HG02588 (cell line): ENCODE measurements around the gene AP2B1.
"Not testable (repeated sequence)": the region's sequence is repeated elsewhere in the genome, so short reads cannot be mapped to it uniquely, and the experiment has no call there.

Source experiments
- ATAC-seq: cut with Tn5 transposase; IDR thresholded peaks from one replicate; pipeline ENCODE4 v1.9.1; 2021; ENCODE audit warnings: mild to moderate bottlenecking, moderate library complexity; ENCODE audit not compliant: unreplicated experiment

The AP2B1 gene

DNA sequence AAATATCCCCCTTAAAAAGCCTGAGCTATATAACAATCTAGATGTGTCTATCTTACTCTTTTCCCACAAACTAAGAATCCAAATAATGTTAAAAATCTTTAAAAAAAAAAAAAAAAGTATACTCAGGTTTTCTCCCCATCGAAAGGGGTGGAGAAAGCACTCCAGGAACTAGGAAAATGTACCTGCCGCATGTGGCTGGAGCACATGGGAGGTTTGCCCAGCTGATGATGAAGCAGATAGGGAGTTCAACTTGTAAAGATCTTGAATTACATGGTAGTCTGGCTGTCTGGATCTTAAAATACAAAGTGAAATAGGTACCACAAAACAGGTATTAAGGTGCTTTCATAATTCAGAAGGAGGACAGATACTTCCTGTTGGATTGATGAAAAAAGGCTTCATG is 17.7 kb upstream of the AP2B1 start:
- ATAC-seq, result no peak

DNA sequence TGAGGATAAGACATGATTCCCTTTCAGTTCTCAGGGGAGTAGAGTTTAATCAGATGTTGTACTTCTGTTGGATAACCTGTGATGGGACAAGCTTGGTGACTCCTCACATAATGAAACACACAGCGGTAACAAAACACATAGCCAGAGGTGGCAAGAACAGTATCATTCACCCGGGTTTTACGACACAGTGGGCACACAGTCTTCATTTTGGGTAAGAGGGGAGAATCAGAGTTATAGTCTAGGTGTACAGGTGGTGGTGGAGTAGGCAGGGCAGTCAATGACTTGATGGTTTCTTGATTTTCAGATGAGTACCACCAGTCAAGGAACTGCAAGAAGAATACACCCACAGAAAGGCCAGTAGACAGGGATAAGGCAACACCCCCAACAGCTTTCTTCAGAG is 11.4 kb upstream of the AP2B1 start:
- ATAC-seq, result no peak

DNA sequence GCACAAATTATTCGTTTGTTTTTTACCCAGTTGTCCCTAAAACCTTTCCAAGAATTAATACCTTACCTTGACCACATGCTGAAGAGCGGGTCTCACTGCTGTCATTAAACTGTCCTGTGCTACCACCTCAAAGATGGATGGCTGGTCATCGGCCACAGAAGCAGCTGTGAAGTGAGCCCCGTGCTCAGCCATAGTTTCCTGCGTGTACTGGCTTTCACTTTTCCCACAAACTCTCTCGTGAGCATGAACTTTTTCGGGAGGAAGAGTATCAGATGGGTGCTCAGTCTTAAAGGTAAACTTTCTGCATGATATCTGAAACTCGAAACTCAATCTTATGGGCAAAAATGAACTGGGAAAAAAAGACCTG is 9.3 kb upstream of the AP2B1 start:
- ATAC-seq, result no peak

DNA sequence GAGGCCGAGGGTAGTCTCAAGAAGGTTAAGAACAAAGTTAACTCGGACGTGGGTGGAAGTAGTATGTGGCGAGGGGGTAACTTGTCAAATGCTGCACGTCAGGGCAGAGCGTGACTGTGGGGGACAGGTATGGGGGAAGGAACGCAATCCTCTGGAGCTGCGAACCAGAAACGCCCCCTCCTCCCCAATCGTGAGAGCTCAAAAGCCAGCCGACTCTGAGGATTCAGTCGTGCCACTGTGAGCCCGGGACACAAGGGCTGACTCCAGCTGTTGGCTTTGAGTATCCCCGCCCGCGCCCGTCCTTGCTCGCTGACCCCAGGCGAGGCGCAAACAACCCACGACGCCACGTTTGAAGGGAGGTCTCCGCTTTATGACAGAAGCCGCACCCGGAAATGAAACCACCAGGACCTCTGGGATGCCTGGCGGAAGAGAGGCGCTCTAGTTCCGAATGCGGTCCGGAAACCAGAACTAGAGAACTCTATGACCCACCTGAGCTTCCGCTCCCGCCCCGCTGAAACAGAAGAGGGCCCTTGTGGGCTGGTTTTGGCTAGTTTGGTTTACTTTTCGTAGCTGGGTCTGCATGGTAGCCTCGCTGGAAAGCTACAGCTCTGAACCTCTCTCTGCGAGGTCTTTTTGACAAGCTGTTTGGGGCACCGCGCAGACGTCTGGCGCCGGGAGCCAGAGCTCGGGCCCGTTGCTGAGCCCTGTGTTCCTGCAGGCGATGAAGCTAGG is 8.8 kb upstream of the AP2B1 start, which contains the start of gene PEX12:
Gene PEX12, minus strand, starts transcription at position 375 of the 732 bp plus-strand sequence. CDS start 550 bp downstream, outside the sequence.
- ATAC-seq, result peak; percentile 87

DNA sequence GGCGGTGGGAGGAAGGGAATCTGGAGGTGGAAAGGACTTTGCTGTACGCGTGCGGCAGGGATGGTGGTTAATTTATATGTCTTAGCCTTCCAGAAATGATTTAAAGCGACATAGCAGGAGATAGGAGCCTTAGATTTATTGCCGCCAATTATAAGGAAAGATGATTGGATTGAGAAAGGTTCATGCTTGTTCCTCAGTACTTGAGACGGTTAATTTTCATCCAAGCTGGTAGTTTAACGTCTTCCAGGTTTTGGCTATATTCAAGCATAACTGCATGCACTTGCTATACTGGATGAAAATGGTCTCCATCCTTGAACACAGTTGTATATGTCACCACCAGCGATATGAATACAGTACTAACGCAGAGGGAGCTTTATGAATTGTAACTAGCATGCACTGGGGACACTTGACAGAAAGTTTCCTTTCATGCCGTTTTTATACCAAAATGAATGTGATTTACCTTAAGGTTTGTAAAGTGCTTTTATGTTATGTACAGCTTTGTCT is 8.1 kb upstream of the AP2B1 start:
- no peak for ATAC-seq

DNA sequence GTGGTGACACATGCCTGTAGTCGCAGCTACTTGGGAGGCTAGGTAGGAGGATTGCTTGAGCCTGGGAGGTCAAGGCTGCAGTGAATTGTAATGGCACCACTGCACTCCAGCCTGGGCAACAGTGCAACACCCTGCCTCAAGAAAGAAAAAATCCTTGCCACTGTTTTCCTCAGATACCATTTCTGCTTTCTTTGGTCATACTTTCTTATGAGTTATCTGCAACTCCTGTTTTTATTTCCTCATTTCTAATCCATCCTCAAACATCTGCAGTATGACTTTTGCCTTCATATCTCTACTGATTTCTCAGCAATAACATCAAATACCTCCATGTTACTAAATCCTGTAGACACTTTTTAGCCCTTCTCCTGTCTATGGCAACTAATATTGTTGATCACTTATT is 3.1 kb upstream of the AP2B1 start:
- ATAC-seq, result no peak

DNA sequence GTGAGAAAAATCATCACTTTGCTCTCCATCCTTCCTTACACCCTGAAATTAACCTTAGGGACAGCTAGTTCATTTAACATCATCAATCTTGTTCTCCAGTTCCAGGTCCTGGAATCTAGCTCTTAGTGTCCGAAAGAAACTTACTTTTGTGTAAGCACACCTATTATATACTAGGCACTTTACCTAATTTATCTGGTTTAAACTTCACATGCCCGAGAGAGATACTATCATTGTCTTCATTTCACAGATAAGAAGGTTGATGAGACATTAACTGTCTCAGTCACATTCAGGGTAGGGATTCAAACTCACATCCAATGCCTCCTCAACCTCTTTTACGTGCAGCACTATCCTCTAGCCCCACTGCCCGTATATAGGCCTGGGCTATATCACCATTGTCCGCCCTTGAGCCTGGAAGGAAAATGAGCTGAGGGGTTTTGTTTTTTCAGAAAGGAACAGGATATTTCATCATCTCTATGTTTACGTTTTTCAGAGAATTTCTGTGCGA is 501 bp upstream of the AP2B1 start:
- ATAC-seq, result peak; percentile 4

DNA sequence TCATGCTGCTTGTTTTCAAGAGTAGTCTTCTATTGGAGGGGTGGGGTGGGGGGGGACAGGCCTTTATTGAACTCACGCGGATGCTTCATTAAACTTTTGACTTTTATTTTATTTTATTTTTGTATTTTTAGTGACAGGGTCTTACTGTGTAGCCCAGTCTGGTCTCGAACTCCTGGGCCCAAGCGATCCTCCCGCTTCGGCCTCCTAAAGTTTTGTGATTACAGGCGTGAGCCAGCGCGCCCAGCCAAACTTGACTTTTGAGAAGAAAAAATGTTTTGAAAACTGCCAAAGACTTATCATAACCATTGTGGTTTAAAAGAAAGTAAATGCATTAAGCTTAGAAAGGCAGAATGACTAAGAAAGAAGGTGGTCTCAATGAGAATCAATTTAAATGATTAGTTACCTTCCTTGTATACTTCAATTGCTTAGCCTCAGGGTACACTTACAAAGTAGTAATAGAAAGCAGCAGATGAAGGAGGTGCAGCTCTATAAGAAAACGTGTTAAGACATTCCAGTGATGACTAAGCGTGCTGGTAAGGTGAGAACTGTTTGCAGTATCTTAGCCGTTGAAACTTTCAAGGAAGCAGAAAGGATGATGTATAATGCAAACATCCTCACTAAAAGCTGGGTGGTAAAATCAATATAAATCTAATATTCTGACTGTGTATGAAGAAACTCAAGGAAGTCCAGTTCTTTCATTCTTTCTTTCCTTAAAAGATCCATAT is 1.2 kb downstream of the AP2B1 start:
- no peak for ATAC-seq

DNA sequence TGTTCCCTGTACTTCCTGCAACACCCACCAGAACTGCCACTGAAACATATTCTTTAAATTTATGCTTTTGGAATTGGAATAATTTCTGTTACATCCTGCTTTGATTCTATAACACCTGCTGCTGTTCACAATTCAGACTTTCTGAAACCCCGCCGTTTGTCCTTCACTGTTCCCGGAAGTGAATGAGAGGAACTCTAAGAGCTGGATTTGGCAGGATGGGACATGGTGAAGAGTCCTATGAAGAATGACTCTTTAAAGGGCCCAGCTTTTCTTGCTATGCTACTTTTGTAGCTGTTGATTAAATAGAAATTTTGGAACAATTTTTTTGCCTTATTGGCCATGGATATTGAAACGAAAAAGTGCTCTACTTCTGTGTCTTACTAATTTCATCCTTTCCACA is 8.9 kb downstream of the AP2B1 start:
- no peak for ATAC-seq

DNA sequence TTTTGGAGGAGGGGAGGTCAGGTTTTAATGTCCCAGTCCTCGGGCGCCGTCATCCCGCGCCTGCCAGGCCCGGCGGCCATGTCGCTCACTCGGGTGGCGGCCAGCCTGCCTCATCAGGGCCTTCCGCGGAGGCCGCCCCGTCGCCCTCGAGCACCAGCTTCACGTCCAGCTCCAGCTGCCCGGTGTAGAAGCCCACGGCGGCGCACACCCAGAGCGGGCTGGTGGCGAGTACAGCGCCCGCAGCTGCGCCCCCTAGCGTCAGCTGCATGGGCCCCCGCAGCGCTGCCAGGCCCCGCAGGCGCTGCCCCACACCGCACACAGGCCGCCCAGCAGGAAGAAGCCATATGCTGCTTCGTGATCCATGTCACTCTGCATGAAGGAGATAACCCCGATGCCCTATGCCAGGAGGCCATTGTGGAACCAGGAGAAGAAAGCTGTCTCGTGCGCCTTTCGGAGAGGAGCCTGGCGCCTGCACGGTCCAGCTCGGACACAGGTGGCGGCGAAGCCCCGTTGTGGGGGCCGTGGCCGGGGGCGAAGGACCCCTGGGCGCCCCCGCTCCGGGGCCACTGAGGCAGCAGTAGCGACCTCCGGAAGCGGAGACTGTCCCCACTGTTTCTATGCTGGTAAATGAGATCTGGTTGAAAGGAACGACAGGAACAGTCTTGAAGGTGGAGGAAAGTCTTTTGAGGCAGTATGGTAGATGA is 9.6 kb downstream of the AP2B1 start:
- no peak for ATAC-seq

DNA sequence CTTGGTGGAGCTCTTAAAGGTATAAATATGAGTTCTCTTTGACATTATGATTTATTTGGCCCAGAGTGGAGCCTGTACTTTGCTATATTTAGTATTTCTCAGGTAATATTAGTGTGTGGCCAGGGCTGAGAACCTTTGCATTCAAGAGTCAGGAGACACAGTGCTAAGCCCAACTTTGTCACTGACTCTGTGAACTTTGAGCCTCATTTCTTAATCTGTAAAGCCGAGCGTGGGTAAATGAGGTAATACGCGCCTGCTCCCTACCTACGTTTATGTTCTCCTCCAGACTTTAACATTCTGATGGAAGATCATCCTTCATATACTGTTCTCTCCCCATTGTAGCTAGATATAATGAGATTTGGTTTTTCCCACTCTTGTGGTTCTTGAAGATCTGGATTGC is 10.5 kb downstream of the AP2B1 start:
- ATAC-seq, result no peak

DNA sequence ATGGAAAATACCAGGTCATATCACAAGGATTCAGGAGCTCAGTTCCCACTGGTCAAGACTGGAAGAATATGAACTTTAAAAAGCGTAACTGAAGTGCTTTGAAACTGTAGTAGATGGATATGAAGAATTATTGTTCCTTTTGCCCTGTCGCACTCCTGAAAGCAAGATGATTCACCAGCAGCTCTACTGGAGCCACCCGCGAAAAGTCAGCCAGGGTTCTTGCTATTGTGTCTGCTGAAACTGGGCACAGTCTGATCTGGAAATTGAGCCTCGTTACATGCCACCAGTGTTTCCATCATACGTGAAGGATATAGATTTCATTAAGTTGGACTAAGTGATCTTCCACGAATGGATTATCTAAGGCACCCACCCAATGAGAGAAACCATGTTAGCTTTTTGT is 16.6 kb downstream of the AP2B1 start:
- ATAC-seq, result no peak

DNA sequence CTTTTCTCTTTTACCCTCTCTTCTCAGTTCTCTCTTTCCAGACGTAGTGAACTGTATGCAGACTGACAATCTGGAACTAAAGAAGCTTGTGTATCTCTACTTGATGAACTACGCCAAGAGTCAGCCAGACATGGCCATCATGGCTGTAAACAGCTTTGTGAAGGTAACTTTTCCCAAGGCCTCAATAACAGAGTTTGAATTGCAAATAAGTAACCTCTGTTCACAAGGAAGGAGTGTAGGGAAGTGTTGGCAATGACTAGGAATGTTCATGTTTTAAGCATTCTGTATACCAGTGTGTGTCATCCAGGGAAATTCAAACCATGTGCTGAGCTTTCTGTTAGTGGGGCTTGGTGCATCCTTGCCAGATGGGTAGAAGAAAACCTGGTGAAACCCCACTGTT is 18.6 kb downstream of the AP2B1 start:
- ATAC-seq, result no peak

DNA sequence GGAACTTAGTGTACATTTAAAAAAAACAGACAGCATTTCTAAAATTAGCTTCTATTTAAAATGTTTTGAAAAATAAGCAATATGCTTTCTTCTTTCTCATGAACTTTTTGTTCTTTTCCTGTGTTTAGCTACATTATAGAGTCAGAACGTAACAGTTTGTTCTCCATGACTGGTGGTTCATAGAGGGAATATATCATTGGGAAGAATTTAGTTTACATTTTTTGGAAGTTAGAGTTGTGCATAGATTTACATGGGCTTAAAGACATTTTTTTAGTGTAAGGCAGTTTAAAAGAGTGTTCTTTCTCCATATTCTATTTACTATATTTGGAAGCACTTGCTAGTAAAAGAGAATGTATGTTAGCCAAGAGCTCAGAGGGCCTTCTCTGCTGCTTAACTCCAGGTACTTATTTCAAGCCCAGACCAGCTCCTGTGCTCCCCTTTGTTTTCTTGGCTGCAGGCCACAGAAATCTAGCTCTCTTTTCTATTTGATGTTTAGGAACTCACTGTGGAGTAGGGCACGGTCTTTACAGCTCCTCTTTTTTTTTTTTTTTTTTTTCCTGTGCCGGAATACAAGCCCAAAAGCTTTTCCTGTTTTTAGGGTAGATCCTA is 20.2 kb downstream of the AP2B1 start:
- no peak for ATAC-seq

DNA sequence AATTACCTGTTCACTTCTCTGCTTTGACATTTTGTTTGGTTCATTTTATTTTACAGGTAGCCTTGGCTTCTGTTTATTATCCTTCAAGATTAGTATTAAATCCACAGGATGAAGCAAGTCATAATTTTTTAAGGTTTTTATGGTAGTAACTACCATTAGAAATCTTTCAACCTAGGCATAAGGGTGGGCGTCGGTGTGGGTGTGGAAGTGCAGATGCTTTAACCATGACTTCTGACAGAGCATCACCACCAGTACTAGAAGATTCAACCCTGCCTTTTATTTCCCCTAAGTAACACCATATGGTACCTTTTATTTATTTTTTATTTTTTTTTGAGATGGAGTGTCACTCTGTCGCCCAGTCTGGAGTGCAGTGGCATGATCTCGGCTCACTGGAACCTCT is 22.7 kb downstream of the AP2B1 start:
- ATAC-seq, result no peak

DNA sequence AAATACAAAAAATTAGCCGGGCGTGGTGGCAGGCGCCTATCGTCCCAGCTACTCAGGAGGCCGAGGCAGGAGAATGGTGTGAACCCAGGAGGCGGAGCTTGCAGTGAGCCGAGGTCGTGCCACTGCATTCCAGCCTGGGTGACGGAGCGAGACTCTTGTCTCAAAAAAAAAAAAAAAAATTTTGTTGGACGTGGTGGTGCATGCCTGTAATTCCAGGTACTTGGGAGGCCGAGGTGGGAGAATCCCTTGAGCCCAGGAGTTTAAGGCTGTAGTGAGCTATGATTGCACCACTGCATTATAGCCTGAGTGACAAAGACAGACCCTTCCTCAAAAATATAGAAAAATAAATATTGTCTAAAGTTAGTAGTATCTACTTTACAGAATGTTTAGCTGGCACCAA is 23.6 kb downstream of the AP2B1 start:
- ATAC-seq, result not testable (repeated sequence)

DNA sequence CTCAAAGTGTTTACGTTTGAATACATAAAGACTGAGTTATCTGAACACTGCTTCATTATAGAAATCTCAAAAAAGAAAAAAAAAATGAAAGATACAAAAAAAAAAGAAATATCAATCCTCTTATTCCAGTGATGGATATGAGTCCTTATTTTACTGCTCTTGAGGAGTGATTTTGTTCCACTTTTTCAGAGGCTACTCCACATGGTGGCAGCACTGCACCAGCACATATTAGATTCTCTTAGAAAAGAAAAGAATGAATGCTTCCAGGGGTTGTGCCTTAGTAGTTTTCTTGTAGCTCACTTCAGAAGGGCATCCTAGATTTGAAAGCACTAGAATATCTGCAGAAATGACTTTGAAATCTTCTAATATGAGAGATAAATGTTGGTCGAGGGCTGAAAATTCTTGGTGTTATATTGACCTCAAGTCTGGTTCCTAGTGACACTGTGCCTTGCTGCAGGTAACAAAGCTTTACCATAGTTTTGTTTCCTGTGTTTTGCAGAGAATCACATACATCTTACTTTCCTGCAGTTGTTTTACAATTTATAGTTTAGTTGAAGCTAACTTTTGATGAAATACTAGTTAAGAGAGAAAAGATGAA is 25.9 kb downstream of the AP2B1 start:
- no peak for ATAC-seq

DNA sequence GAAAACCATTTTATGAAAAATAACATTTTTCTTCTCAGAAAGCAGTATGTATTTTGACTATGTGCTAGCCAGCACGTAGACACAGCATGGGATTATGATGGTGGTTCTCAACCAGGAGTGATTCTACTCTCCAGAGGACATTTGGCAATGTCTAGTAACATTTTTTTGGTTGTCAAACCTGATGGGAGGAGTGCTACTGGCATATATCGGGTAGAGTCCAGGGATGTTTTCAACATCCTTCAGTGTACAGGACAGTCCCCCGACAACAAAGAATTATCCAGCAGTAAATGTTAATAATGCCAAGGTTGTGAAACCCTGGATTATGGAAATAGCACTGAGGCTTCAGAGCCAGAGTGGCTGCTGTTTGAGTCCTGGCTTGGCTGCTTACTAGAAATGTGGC is 27.7 kb downstream of the AP2B1 start:
- ATAC-seq, result no peak

DNA sequence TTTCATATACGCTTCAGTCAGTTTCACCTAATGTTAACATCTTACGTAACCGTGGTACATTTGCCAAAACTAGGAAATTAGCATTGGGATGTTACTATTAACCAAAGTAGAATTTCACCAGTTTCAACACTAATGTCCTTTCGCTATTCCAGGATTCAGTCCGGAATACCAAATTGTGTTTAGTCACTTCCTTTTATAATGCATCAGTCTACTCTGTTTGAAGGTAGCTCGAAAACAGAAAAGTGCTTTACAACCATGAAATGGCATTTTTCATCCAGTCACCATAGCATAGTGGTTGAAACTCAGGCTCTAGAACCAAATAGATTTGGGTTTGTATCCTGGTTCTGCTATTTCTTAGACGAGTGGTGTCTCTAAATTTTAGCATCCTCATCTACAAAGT is 29.4 kb downstream of the AP2B1 start:
- ATAC-seq, result no peak

DNA sequence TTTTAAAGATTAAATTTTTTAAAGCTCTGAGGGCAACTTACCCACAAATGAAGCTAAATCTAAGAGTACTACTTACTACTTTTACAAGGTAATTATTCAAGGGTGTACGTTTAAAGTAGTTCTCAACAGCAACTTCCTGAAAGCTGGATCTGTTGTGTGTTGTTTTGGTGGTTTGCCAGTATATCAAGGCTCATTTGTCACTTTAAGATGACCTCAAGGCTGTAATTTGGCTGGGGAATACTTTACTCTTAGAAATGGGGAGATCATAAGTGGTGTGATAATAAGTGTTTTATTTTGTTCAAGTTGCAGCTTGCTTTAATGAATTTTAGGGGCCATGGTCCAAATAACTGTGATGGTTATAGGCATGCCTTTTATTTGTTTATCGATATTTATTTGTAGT is 30.4 kb downstream of the AP2B1 start:
- no peak for ATAC-seq

DNA sequence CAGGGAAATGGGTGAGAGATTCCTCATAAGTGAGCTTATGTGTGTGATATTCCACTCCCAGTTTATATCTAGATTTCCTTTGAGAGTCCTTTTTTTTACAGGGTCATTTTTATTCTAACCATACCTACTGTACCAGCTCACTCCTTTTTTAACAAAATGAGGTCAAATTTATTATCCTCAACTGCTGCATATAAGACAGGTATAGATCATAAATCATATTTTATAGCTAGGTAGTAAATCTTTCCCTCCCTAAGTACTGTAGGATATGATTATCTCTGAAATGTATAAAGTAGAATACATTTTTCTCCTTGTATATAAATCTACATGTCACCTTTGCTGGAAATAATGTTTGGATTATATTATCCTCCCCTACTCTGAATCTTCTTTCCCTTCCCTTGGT is 31.5 kb downstream of the AP2B1 start:
- ATAC-seq, result no peak
